Smooth muscle cell (in vitro differentiated cells): ENCODE results near the gene MIOX. TPM values are rescaled to one million over a fixed set of nuclear protein-coding genes. Genes with fewer than 3 reads are reported as not detected.

Experiments used
- DNase-seq: peaks from one replicate; lab custom pipeline; 2025; ENCODE audit not compliant: unreplicated experiment; lab: John Stamatoyannopoulos, UW
- H2AFZ ChIP-seq: fragments of 200-600 bp; sonication (generic); 2 replicates; pipeline ENCODE4 v1.6.0; 2016; ENCODE audit warnings: antibody characterized with exemption, low read depth, mild to moderate bottlenecking
- H3F3A ChIP-seq: fragments of 200-600 bp; sonication (generic); 2 replicates; pipeline ENCODE4 v1.6.0; 2017; ENCODE audit warnings: antibody characterized with exemption, low read depth
- H3K27ac ChIP-seq: fragments of 200-600 bp; sonication (generic); 2 replicates; pipeline ENCODE4 v1.5.1; 2016; ENCODE audit warnings: low read depth, mild to moderate bottlenecking
- H3K27me3 ChIP-seq: fragments of 200-600 bp; sonication (generic); 2 replicates; pipeline ENCODE4 v1.6.1; 2016; ENCODE audit warnings: low read depth, mild to moderate bottlenecking
- H3K36me3 ChIP-seq: fragments of 200-600 bp; sonication (generic); 2 replicates; pipeline ENCODE4 v1.5.1; 2016; ENCODE audit warnings: low read depth
- H3K4me1 ChIP-seq: fragments of 200-600 bp; sonication (generic); 2 replicates; pipeline ENCODE4 v1.5.1; 2016; ENCODE audit warnings: low read depth
- H3K4me2 ChIP-seq: fragments of 200-600 bp; sonication (generic); 2 replicates; pipeline ENCODE4 v1.6.0; 2016; ENCODE audit warnings: mild to moderate bottlenecking
- H3K4me3 ChIP-seq: fragments of 200-600 bp; sonication (generic); 2 replicates; pipeline ENCODE4 v1.5.1; 2016; ENCODE audit warnings: mild to moderate bottlenecking
- H3K79me2 ChIP-seq: fragments of 200-600 bp; sonication (generic); 2 replicates; pipeline ENCODE4 v1.6.0; 2016; ENCODE audit warnings: low read depth, mild to moderate bottlenecking
- H3K9ac ChIP-seq: fragments of 200-600 bp; sonication (generic); 2 replicates; pipeline ENCODE4 v1.6.0; 2016; ENCODE audit warnings: low read depth
- H3K9me3 ChIP-seq: fragments of 200-600 bp; sonication (generic); replicated peaks from 2 replicates; pipeline ENCODE4 v1.5.1; 2016; ENCODE audit warnings: low read depth
- H4K20me1 ChIP-seq: fragments of 200-600 bp; sonication (generic); 2 replicates; pipeline ENCODE4 v1.6.0; 2016; ENCODE audit warnings: low read depth
- WGBS: methylation state at CpG from one replicate; pipeline ENCODE4 v1.1.7; 2016; ENCODE audit warnings: low lambda C conversion rate; 5-methylcytosine and 5-hydroxymethylcytosine counted together
- polyA plus RNA-seq: library from polyadenylated mRNA; unstranded; fragments of >200 nt; fragmentation: Nextera tagmentation; extraction: Ambion mirVana; gene quantifications from 2 replicates; pipeline ENCODE4 v1.2.1, GENCODE V29; 2016
- total RNA-seq: library from RNA; depleted of rRNA; stranded (reverse); fragments of >200 nt; gene quantifications from 2 replicates; pipeline ENCODE4 v1.2.3, GENCODE V29; 2014
- TF ChIP-seq, protein P1 (sequence below): fragments of 200-600 bp; sonication (generic); IDR thresholded peaks from 2 replicates; pipeline ENCODE4 v1.5.1; 2017; ENCODE audit warnings: borderline replicate concordance, mild to moderate bottlenecking, antibody characterized with exemption; ENCODE audit not compliant: insufficient read depth, poor library complexity, severe bottlenecking

Gene MIOX
- total and polyA plus RNA-seq, 2 experiments from 2014 or later: 0.49 TPM; not detected in 1

DNA sequence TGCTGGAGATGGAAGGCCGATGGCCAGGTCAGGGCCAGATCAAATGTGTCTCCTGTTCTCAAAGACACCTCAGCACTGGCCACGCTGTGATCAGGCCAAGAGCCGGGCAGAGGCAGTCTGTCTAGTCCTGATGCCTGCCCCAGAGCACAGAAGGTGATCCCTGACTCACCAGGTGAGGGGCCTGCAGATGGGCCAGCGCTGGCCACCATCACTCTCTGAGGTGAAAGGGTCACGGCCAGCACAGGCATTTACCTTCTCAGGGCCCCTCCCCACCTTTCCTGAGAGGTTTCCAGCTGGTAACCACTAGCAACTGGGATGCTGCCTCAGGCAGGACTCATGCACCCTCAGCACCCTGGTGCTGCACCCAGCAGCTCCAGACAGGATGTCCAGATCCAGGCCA is 14.7 kb upstream of the MIOX start:
- no peaks in the 10 kb centered on the region for H3F3A ChIP-seq
- H3K36me3 ChIP-seq: no peaks in the 10 kb centered on the region
- H3K4me1 ChIP-seq: peaks cover 18% of the 10 kb centered on the region
- H3K4me3 ChIP-seq: no peak overlapping the region
- H3K9ac ChIP-seq: no peak overlapping the region
- DNase-seq: no peak
- no peaks in the 10 kb centered on the region for H3K9me3 ChIP-seq
- H3K79me2 ChIP-seq: peaks cover 69% of the 10 kb centered on the region
- H3K27ac ChIP-seq: no peak overlapping the region
- H3K27me3 ChIP-seq: no peaks in the 10 kb centered on the region
- H2AFZ ChIP-seq: no peak overlapping the region
- H4K20me1 ChIP-seq: peaks cover 76% of the 10 kb centered on the region
- no peak overlapping the region for H3K4me2 ChIP-seq
- TF ChIP-seq, protein P1, sequence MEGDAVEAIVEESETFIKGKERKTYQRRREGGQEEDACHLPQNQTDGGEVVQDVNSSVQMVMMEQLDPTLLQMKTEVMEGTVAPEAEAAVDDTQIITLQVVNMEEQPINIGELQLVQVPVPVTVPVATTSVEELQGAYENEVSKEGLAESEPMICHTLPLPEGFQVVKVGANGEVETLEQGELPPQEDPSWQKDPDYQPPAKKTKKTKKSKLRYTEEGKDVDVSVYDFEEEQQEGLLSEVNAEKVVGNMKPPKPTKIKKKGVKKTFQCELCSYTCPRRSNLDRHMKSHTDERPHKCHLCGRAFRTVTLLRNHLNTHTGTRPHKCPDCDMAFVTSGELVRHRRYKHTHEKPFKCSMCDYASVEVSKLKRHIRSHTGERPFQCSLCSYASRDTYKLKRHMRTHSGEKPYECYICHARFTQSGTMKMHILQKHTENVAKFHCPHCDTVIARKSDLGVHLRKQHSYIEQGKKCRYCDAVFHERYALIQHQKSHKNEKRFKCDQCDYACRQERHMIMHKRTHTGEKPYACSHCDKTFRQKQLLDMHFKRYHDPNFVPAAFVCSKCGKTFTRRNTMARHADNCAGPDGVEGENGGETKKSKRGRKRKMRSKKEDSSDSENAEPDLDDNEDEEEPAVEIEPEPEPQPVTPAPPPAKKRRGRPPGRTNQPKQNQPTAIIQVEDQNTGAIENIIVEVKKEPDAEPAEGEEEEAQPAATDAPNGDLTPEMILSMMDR: no peak
- WGBS: 82% methylated on average over 5 of the region's 5 CpGs

DNA sequence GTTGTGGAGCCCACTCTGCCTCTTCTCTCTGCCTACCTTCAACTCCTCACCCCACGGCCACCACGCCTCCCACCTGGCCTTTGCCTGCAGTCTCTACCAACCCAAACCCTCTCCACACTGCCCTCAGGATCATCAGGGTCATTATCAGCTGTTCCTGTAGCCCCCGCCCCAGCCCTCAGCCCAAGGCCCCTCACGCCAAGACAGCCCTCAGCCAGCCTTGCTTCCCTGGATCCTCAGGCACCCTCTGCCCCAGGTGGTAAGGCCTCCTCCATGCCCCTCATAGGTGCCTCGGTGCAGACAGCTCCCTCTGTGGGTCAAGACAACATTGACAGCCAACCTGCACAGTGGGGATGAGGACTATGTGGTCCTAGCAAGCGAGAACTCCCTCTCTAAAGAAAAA is 13.6 kb upstream of the MIOX start:
- H3K79me2 ChIP-seq: peaks cover 66% of the 10 kb centered on the region
- no peak overlapping the region for H2AFZ ChIP-seq
- TF ChIP-seq, protein P1: peak; percentile 25
- H3K27ac ChIP-seq: peak overlapping the region; percentile 68
- H3K4me1 ChIP-seq: peaks cover 18% of the 10 kb centered on the region
- H3K9ac ChIP-seq: peak overlapping the region; percentile 35
- H3K27me3 ChIP-seq: no peaks in the 10 kb centered on the region
- no peaks in the 10 kb centered on the region for H3K36me3 ChIP-seq
- no peaks in the 10 kb centered on the region for H3F3A ChIP-seq
- H3K4me2 ChIP-seq: peak overlapping the region; percentile 94
- peaks cover 64% of the 10 kb centered on the region for H4K20me1 ChIP-seq
- 88% methylated on average over 6 of the region's 6 CpGs for WGBS
- H3K4me3 ChIP-seq: peak overlapping the region; percentile 94
- no peaks in the 10 kb centered on the region for H3K9me3 ChIP-seq
- DNase-seq: no peak

DNA sequence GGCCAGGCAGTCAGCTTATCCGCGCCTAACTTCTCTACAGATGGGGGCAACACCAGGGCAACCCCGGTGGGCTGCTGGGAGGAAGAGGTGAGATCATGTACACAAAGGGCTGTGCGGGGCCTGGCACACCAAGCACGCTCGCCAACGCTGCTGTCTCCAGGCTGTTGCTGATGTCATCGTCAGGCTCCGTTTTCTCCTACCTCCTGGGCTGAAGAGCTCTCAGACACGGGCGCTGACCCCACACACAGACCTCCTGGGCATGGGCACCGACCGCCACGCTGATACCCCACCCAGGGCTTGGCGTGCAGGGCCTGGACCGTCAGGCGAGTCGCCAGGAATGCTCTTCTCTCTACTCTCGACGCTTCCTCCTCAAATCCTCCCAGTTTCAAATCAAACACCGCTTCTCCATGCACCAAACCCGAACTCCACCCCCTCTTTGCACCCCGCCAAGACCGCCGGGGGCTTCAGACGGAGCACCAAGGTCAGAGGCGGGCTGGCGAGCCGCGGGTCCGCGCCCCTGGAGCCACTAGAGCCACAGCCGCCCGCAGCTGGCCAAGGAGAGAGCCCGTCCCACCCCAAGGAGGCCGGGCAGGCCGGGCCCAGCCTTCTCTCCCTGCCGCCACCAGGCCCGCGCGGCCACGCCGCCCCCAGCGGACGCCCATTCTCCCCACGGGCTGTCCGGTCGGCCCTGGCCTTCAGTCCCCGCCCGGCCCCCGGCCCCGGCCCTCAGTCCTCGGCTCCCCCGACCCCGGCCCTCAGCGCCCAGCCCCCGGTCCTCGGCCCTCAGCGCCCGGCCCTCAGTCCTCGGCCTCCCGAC is 12.6 kb upstream of the MIOX start:
- peak overlapping the region; percentile 68 for H3K27ac ChIP-seq
- no peak overlapping the region for H2AFZ ChIP-seq
- TF ChIP-seq, protein P1: no peak
- H3K27me3 ChIP-seq: no peaks in the 10 kb centered on the region
- no peaks in the 10 kb centered on the region for H3F3A ChIP-seq
- no peaks in the 10 kb centered on the region for H3K9me3 ChIP-seq
- H3K4me2 ChIP-seq: peak overlapping the region; percentile 94
- H3K36me3 ChIP-seq: no peaks in the 10 kb centered on the region
- H3K4me3 ChIP-seq: peak overlapping the region; percentile 94
- WGBS: 13% methylated on average over 33 of the region's 62 CpGs
- peaks cover 55% of the 10 kb centered on the region for H4K20me1 ChIP-seq
- DNase-seq: no peak
- peaks cover 56% of the 10 kb centered on the region for H3K79me2 ChIP-seq
- peak overlapping the region; percentile 89 for H3K9ac ChIP-seq
- H3K4me1 ChIP-seq: peaks cover 18% of the 10 kb centered on the region
